GM12801 (cell line): ENCODE results near the gene RELT.

Experiments
- TF ChIP-seq, protein P1 (sequence below): IDR thresholded peaks from one replicate; pipeline ENCODE4 v1.5.1; 2011; ENCODE audit warnings: control low read depth; ENCODE audit not compliant: insufficient read length; ENCODE audit errors: extremely low read depth

The RELT gene

DNA sequence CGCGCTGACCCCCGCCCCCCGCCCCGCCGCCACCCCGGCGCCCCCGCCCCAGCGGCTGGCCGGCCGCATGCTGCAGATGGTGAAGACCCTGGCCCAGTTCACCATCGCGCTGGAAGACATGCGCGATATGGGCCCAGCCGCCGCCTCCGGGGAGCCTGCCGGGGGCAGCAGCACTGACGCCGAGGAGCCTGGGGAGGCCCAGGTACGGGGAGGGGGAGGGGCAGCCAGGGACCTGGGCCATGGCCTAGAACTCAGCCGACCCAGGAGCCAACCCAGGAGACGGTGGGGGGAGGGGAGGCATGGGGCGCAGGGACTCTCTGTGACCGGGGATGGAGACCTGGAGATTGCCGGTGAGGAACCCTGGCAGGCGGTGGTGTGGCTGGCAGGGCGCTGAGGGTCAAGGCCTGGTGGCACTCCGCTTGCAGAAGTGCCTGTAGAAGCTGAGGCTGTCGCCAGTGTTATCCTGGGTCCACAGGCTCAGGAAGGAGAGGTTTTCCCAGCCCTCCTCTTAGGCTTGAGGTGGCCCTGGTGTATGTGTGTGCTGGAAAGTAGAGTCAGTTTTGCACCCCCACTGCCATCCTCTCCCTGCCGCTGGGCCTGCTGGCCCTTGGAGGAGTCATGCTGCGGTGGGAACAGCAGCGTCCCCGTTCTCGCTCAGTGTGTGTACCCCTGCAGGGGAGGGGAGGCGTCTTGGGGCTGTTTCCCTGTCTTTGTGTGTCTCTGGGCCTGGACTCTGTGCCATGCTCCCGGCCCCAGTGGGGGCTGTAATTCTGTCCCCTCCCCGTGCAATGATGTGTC is 32.9 kb upstream of the RELT start:
- TF ChIP-seq, protein P1, sequence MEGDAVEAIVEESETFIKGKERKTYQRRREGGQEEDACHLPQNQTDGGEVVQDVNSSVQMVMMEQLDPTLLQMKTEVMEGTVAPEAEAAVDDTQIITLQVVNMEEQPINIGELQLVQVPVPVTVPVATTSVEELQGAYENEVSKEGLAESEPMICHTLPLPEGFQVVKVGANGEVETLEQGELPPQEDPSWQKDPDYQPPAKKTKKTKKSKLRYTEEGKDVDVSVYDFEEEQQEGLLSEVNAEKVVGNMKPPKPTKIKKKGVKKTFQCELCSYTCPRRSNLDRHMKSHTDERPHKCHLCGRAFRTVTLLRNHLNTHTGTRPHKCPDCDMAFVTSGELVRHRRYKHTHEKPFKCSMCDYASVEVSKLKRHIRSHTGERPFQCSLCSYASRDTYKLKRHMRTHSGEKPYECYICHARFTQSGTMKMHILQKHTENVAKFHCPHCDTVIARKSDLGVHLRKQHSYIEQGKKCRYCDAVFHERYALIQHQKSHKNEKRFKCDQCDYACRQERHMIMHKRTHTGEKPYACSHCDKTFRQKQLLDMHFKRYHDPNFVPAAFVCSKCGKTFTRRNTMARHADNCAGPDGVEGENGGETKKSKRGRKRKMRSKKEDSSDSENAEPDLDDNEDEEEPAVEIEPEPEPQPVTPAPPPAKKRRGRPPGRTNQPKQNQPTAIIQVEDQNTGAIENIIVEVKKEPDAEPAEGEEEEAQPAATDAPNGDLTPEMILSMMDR = no peak

DNA sequence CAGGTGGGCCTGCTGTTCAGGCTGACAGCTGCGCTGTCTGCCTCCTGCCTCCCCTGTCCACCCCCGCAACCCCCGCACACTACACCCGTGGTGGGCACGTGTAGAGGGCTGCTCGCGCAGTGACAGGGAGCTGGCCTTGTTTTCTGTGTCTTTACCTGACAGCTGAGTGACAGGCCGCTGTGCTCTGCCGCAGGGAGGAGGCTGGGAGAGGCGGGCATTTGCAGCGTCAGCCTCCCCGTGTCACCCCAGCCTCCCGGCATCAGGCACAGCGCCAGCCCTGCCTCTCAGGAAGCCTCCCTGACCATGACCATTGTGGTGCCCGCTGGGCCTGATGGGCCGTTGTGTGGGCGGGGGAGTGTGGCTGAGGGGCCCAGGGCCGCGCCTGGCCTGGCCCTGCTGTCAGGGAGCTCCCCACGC is 32.0 kb upstream of the RELT start:
- TF ChIP-seq, protein P1 = no peak

DNA sequence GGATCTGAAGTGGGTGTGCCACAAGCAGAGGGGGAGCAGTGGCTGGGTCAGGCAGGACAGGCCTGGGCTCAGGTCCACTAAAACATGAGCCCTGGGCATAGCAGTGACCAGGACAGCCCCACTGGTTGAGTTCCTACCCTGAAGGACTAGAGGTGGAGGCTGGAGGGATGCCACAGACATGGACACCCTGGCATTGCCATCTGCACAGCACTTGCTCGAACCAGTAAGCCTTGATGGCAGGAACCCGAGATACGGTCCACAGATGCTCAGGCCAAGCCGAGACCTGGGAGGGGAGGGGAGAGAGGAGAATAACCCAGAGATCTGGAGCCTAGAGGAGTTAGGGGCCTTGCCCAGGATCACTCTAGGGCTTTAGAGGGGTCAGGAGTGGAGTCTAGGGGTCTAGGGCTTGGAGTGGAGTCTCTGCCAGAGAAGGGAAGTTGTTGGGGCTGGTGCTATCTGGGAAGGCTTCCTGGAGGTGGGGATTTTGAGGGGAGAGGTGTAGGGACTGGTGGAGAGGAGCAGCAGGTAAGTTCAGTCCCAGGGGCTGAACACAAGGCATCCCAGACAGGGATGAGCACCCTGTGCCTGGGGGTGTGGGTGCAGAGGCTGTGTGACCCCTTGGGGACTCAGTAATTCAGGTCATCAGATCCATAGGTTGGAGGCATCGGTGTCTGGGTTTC is 30.6 kb upstream of the RELT start:
- TF ChIP-seq, protein P1 = no peak

DNA sequence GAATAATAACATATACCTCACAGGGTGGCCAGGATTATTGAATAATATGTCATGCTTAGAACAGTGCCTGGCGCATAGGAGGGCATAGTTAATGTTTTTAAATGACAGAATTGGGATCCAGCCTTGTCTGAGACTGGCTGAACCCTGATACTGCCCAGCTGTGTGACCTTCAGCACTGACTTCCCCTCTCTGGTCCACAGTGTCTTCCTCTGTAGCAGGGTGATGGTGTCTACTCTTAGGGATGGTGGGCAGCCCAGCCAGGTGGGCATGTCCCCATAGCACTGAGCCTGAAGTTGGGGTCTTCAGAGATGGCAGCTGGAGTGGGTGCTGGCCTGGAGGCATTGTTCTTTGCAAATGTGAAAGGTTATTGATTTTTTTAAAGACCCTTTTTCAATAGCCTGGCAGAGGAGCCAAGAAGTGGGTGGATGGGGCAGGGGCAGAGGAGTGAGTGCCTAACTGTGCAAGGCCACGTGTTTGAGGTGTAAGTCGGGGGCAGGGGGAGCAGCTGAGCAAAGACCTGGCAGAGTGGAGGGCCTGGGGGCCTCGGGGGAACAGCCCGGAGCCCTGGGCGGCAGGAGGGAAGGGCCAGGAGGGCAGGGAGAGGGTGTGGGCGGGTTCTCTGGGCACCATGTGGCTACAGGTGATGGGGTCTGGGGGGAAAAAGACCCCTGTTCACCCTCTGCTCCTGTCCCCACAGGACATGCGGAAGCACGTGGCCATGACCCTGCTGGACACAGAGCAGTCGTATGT is 29.8 kb upstream of the RELT start:
- TF ChIP-seq, protein P1 = no peak

DNA sequence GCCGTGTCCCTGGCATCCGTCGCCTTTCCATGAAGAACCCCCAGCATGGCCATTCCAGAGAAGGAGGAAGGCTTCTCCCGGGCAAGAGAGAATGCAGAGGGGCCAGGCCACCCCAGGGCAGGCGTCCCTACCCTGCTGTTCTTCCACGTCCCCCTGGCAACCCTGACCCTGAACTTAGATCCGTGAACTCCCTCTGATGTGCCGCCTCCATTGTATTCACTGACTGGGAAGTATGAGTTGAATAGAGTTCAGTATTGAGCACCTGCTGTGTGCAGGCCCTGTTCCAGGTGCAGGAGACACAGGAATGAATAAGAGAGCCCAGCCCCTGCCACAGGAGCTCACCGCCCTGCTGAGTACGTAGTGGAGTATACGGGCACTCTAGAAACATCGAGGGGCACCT is 29.1 kb upstream of the RELT start:
- TF ChIP-seq, protein P1 = no peak

DNA sequence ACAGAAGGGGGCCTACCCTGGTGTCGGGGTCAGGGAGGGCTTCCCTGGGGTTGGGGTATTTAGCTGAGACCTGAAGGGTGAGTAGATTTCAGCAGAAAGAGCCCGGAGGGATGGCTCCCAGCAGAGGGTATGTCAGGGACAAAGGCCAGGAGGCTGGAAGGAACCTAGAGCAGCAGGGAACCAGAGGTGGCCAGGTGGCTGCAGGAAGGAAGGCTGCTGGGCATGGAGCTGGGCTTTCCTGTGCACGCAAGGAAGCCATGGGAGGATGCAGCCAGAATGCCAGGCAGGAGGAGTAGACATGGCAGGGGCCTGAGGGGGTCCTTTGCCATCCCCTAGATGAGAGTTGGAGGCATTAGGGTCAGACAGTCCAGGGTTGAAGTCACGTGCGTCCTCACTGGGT is 27.4 kb upstream of the RELT start:
- TF ChIP-seq, protein P1 = no peak

DNA sequence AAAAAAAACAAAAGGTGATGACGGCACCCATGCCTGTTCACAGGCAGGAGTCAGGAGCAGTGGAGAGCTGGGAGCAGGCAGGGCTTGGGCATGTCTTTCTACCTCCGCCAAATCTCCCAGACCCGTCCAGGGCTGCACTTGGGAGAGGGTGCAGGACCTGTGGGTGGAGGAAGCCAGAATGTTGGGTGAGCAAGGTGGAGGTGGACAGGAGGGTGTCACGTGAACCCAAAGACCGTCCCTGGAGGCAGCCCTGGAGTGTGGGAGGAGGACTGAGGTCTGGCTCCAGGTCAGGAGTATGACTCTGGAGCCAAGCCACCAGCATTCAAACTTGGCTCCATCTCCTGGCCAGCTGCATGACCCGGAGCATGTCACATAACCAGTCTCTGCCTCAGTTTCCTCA is 26.6 kb upstream of the RELT start:
- TF ChIP-seq, protein P1 = no peak
